ENCODE measurements around the gene SLC6A9. TPM values are rescaled to one million over a fixed set of nuclear protein-coding genes. Genes with fewer than 3 reads are reported as not detected.

The SLC6A9 gene
- total and polyA plus RNA-seq, 4 donors = 0.57 to 47.7 (median 3.6) TPM

DNA sequence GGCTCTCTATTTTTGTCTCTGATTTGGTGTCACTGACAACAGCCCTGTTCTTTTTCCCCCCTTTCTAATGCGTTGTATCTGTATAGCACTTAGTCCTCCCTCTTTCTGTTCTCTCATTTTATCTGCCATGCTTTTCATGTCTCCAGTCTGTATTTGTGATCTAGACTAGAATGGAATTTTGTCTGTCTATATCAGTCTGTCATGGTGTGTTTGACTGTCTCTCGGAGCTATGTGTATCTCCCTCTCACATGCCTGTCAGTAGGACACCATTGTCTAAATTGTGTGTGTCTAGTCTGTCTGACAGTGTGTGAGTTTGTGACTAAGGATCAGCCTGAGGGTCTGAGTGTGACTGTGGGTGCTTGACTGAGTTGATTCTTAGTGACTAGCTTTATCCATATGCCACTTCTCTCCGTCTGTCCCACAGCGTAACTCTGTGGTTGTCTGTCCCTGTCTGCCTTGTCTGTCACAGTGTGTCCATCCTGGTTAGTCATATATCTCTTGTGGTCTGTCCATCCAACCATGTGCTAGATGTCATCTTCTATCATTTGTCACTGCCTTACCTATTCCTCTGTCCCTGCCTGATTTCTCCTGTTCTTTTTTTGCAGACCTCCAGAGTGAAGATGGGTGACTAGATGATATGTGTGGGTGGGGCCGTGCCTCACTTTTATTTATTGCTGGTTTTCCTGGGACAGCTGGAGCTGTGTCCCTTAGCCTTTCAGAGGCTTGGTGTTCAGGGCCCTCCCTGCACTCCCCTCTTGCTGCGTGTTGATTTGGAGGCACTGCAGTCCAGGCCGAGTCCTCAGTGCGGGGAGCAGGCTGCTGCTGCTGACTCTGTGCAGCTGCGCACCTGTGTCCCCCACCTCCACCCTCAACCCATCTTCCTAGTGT lies 53.6 kb downstream of the SLC6A9 start:
- Histone ChIP-seq H3K27me3 (ENCODE audit: control insufficient read depth in 4 of 4, insufficient read depth in 4 of 4, low read length in 3 of 4) (no peaks in the 10 kb centered on the region), H3K9ac (ENCODE audit: low read depth in 1 of 2, low read length in 2 of 2) (no peak overlapping the region), H3K27ac (ENCODE audit: low read depth in 1 of 2, low read length in 2 of 2) (peak overlapping the region; percentile 8), H3K4me1 (ENCODE audit: control insufficient read depth in 4 of 4, insufficient read depth in 4 of 4, low read length in 3 of 4) (peaks cover 9 to 58% (median 45%) of the 10 kb centered on the region in 4 donors), H3K36me3 (ENCODE audit: control insufficient read depth in 4 of 4, insufficient read depth in 3 of 4, low read depth in 1 of 4, low read length in 3 of 4) (peaks cover 0 to 14% (median 10%) of the 10 kb centered on the region in 4 donors), H3K9me3 (ENCODE audit: control insufficient read depth in 4 of 4, low read length in 3 of 4) (no peaks in the 10 kb centered on the region), H3K4me3 (ENCODE audit: low read depth in 1 of 3, low read length in 3 of 3) (no peak overlapping the region)
- TF ChIP-seq, protein P1, sequence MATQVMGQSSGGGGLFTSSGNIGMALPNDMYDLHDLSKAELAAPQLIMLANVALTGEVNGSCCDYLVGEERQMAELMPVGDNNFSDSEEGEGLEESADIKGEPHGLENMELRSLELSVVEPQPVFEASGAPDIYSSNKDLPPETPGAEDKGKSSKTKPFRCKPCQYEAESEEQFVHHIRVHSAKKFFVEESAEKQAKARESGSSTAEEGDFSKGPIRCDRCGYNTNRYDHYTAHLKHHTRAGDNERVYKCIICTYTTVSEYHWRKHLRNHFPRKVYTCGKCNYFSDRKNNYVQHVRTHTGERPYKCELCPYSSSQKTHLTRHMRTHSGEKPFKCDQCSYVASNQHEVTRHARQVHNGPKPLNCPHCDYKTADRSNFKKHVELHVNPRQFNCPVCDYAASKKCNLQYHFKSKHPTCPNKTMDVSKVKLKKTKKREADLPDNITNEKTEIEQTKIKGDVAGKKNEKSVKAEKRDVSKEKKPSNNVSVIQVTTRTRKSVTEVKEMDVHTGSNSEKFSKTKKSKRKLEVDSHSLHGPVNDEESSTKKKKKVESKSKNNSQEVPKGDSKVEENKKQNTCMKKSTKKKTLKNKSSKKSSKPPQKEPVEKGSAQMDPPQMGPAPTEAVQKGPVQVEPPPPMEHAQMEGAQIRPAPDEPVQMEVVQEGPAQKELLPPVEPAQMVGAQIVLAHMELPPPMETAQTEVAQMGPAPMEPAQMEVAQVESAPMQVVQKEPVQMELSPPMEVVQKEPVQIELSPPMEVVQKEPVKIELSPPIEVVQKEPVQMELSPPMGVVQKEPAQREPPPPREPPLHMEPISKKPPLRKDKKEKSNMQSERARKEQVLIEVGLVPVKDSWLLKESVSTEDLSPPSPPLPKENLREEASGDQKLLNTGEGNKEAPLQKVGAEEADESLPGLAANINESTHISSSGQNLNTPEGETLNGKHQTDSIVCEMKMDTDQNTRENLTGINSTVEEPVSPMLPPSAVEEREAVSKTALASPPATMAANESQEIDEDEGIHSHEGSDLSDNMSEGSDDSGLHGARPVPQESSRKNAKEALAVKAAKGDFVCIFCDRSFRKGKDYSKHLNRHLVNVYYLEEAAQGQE (IDR thresholded peaks at IDR 0.05) = no peak
- TF ChIP-seq YY1 (IDR thresholded peaks at IDR 0.05) = no peak
- TF ChIP-seq GABPA (IDR thresholded peaks at IDR 0.05 in 1 of 2, conservative IDR thresholded peaks at IDR 0.05 in 1 of 2) = no peak
- DNase-seq (ENCODE audit: low spot score) = no peak
- WGBS = 76% methylated on average over 9 of the region's 9 CpGs

DNA sequence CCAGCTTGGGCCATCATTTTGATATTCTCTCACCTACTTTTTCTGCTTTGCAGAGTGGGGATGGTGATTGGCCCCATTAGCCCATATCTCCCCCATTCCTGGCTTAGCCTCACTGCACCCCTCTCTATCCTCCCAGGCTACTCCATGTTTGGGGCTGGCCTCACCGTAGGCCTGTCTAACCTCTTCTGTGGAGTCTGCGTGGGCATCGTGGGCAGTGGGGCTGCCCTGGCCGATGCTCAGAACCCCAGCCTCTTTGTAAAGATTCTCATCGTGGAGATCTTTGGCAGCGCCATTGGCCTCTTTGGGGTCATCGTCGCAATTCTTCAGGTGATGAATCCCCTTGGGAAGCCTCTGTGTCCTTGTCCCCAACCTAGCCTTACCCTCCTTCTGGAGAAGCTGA lies 54.4 kb downstream of the SLC6A9 start:
- 93% methylated on average over 8 of the region's 8 CpGs for WGBS
- Histone ChIP-seq H3K4me1 (ENCODE audit: control insufficient read depth in 4 of 4, insufficient read depth in 4 of 4, low read length in 3 of 4) (peaks cover 9 to 58% (median 45%) of the 10 kb centered on the region in 4 donors), H3K4me3 (ENCODE audit: low read depth in 1 of 3, low read length in 3 of 3) (no peak overlapping the region), H3K36me3 (ENCODE audit: control insufficient read depth in 4 of 4, insufficient read depth in 3 of 4, low read depth in 1 of 4, low read length in 3 of 4) (peaks cover 5 to 20% (median 12%) of the 10 kb centered on the region in 4 donors), H3K9me3 (ENCODE audit: control insufficient read depth in 4 of 4, low read length in 3 of 4) (no peaks in the 10 kb centered on the region), H3K27me3 (ENCODE audit: control insufficient read depth in 4 of 4, insufficient read depth in 4 of 4, low read length in 3 of 4) (no peaks in the 10 kb centered on the region), H3K27ac (ENCODE audit: low read depth in 1 of 2, low read length in 2 of 2) (no peak overlapping the region), H3K9ac (ENCODE audit: low read depth in 1 of 2, low read length in 2 of 2) (no peak overlapping the region)
- DNase-seq (ENCODE audit: low spot score) = no peak
- TF ChIP-seq GABPA (IDR thresholded peaks at IDR 0.05 in 1 of 2, conservative IDR thresholded peaks at IDR 0.05 in 1 of 2) = no peak
- TF ChIP-seq, protein P2, sequence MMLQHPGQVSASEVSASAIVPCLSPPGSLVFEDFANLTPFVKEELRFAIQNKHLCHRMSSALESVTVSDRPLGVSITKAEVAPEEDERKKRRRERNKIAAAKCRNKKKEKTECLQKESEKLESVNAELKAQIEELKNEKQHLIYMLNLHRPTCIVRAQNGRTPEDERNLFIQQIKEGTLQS (IDR thresholded peaks at IDR 0.05) = no peak
- no peak for TF ChIP-seq SP1 (IDR thresholded peaks at IDR 0.05)
- no peak for TF ChIP-seq RXRA (IDR thresholded peaks at IDR 0.05)
- no peak for TF ChIP-seq RAD21 (IDR thresholded peaks at IDR 0.05)
- TF ChIP-seq, protein P3, sequence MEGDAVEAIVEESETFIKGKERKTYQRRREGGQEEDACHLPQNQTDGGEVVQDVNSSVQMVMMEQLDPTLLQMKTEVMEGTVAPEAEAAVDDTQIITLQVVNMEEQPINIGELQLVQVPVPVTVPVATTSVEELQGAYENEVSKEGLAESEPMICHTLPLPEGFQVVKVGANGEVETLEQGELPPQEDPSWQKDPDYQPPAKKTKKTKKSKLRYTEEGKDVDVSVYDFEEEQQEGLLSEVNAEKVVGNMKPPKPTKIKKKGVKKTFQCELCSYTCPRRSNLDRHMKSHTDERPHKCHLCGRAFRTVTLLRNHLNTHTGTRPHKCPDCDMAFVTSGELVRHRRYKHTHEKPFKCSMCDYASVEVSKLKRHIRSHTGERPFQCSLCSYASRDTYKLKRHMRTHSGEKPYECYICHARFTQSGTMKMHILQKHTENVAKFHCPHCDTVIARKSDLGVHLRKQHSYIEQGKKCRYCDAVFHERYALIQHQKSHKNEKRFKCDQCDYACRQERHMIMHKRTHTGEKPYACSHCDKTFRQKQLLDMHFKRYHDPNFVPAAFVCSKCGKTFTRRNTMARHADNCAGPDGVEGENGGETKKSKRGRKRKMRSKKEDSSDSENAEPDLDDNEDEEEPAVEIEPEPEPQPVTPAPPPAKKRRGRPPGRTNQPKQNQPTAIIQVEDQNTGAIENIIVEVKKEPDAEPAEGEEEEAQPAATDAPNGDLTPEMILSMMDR (IDR thresholded peaks at IDR 0.05; ENCODE audit: low read depth, low read length, missing input control) = no peak

DNA sequence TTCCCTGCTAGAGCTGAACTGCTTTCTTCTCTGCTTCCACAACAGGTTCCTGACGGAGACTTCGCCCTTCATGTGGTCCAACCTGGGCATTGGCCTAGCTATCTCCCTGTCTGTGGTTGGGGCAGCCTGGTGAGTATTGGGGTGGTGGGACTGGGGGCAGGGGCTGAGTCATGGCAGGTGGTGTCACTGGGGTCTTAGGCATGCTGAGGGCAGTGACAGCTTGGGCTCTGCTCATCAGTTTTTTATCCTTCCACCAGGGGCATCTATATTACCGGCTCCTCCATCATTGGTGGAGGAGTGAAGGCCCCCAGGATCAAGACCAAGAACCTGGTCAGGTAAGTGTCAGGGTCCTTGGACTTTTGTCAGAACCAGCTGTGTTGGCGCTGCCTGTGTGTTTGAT lies 55.2 kb downstream of the SLC6A9 start:
- Histone ChIP-seq H3K27me3 (ENCODE audit: control insufficient read depth in 4 of 4, insufficient read depth in 4 of 4, low read length in 3 of 4) (no peaks in the 10 kb centered on the region), H3K27ac (ENCODE audit: low read depth in 1 of 2, low read length in 2 of 2) (peak overlapping the region in 1 of 2 donors; percentile 96), H3K4me3 (ENCODE audit: low read depth in 1 of 3, low read length in 3 of 3) (peak overlapping the region; percentile 88 to 93 (median 88)), H3K36me3 (ENCODE audit: control insufficient read depth in 4 of 4, insufficient read depth in 3 of 4, low read depth in 1 of 4, low read length in 3 of 4) (peaks cover 5 to 21% (median 12%) of the 10 kb centered on the region in 4 donors), H3K9ac (ENCODE audit: low read depth in 1 of 2, low read length in 2 of 2) (peak overlapping the region in 1 of 2 donors; percentile 91), H3K4me1 (ENCODE audit: control insufficient read depth in 4 of 4, insufficient read depth in 4 of 4, low read length in 3 of 4) (peaks cover 9 to 58% (median 45%) of the 10 kb centered on the region in 4 donors), H3K9me3 (ENCODE audit: control insufficient read depth in 4 of 4, low read length in 3 of 4) (no peaks in the 10 kb centered on the region)
- 90% methylated on average over 4 of the region's 4 CpGs for WGBS
- DNase-seq (ENCODE audit: low spot score) = no peak
- TF ChIP-seq NR2F2 (IDR thresholded peaks at IDR 0.05) (no peak), RXRA (IDR thresholded peaks at IDR 0.05) (no peak), RAD21 (IDR thresholded peaks at IDR 0.05) (no peak), JUND (IDR thresholded peaks at IDR 0.05) (no peak), FOXA2 (IDR thresholded peaks at IDR 0.05) (no peak), GABPA (IDR thresholded peaks at IDR 0.05 in 1 of 2, conservative IDR thresholded peaks at IDR 0.05 in 1 of 2) (no peak), SP1 (IDR thresholded peaks at IDR 0.05) (no peak), EGR1 (IDR thresholded peaks at IDR 0.05; ENCODE audit: low read depth in 2 of 2) (no peak)
- TF ChIP-seq, protein P1 (IDR thresholded peaks at IDR 0.05) = no peak

Data from liver (tissue), 9 donors.